Lung microvascular endothelial cell (primary cell): ENCODE measurements around the gene SLC38A4. TPM values are rescaled to one million over a fixed set of nuclear protein-coding genes. Genes with fewer than 3 reads are reported as not detected.

Experiments used
- DNase-seq, 2 donors: peaks; one replicate each; pipeline versions ENCODE4 v3.0.0 to v3.0.0-alpha.2; 2010; ENCODE audit warnings: low read depth in 2 of 2
- total RNA-seq: library from RNA; depleted of rRNA; stranded (reverse); fragments of >200 nt; gene quantifications from 2 replicates; pipeline ENCODE4 v1.2.1, GENCODE V29; 2014

SLC38A4 gene
- total RNA-seq, 1 donor from 2014 or later = 1.6 TPM

DNA sequence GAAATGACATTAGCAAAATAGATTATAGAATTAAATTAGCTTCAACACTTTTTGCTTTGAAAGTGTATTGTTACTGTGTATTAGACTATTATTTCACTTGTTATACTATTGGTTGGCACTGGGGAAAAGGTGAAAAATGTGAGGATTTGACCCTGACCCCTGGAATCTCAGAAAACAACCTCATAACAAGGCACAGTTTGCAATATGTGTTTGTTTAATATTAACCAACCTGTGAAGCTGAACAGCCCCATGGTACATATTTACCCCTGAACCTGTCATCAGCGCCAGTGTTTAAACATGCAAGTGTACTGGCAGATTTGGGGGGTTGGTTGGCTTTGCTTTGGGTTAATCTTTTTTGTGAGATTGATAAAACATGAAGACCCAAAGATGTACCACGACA, 11.7 kb downstream of the SLC38A4 start:
- DNase-seq = no peak

DNA sequence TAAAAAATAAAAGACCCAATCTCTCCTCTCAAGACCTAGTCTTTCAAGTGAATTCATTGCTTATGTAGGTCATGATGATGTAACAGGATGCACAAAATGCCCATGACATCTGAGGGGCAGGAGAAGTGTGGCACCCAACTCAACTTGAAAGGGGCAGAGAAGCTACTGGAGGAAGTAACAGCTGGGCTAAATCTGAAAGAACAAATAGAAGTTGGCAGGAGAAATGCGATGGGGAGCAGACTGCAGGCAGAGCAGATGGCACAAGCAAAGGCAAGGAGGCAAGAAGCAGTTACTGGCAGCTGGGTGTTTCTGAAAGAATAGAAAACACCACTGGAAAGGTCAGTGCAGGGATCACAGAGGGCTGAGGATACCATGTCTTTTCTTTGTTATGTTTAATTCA, 14.6 kb downstream of the SLC38A4 start:
- DNase-seq = no peak

DNA sequence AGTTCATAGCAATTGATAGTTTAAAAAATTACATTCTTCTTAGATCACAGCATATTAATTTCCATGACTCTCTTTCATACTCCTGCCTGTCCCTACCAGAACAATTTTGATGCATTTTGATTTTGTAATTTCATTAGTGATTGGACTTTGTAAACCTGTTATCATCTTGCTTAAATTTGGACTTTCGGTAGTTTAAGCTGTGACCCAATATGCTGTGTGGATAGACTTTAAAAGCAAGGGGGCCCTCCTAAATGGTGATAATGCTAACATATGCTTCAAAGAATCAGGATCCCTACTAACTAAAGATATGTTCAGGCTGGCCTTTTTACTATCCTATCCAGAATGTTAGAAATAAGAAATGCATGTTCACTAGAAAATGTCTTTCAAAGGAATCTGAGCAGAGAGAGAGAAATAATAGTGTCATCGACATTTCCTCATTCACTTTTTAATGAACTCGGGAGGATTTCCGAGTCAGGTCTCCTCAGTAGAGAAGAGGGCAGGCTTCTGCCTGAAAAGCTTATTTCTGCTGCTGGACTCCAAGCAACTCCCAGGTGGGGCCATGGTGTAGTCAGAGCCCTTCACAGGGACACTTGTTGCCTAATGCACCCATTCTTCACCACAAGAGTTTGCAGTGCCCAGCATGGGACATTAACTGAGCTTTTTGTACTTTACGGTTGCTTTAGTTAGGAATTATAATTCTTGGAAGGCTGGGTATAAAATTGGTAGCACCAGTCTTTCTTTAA, 16.7 kb downstream of the SLC38A4 start:
- no peak for DNase-seq

DNA sequence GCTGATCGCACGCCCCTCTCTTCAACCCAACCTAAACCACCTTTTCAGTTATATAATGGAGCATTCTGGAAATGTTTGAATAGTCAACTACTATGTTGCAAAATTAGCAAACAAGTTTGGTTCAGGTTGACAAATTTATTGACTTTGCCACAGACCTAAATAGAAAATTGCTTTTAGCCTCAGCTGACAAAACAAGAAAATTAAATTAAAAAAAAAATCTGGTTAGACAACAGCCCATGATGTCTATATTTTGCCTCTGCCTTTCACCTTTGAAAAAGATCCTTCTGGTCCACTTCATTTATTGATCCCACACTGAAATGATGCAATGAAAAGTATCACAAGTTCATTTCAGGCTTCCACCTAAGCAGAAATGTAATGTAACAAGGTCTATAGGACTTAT, 17.5 kb downstream of the SLC38A4 start:
- DNase-seq = no peak

DNA sequence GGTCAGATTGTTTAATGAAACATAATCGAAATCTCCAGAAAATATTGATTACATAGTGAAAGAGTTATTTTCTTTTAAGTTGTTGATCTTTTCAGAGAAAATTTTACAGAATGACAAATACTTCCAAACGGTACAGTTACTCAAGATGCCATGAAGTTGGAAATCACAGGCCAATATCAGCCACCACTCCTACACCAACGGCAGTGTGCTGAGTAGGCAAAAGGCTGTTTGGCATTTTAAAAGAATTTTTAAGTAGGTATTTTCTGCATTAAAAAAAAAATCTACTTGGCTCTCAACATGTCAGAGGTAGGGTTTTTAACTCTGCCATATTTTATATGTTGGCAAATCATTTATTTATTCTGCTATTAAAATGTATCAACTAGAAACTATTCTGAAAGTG, 21.7 kb downstream of the SLC38A4 start:
- no peak for DNase-seq

DNA sequence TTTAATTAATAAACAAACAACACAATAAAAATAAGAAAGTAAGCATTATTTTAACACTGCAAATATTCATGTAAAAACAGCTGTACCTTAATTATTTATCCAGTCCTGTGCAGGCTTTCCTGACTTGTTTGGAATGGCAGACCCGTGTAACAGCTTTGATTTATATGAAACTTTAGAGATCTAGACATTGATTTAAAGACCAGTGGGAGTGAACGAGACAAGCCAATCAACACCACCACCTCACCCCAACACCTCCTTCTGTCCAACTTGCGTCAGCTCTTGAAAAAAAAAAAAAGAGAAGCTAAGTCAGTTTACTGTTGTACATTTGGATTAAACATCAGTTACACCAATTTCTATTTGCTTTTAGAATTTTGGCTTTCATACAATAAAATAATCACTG, 22.3 kb downstream of the SLC38A4 start:
- no peak for DNase-seq

DNA sequence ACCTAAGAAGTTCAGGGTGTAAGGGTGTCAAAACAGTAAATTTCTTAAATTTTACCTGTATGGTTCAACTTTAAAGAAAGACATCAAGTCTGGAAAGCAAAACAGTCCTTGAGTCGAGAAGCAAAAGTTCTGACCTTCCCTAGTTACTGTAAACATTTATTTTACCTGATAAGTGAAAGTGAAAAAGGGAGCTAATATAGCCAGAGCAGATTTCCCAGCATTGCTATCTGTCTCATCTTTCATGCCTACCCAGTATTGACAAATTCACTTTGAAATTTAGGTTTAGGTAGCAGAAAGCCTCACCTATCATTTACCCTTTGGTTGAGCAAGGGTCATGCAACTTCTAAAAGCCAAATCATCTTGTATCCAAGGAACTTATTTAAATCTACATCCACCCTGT, 24.5 kb downstream of the SLC38A4 start:
- no peak for DNase-seq

DNA sequence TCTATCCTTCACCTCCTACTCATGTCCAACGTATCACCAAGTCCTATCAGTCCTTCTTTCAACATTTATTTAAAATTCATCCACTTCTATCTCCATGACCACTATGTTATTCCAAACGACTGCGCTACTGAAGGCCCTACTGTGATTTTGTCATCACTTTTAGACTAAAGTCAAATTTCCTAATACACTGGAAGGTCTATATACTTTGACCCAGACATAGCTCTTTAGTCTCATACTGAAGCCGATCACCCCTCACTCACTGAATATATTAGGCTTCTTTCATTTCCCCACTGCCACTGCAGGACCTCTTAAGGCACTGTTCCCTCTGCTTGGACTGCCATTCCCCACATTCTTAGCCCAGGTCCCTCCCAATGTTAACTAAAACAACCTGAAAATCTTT, 25.6 kb downstream of the SLC38A4 start:
- DNase-seq = no peak

DNA sequence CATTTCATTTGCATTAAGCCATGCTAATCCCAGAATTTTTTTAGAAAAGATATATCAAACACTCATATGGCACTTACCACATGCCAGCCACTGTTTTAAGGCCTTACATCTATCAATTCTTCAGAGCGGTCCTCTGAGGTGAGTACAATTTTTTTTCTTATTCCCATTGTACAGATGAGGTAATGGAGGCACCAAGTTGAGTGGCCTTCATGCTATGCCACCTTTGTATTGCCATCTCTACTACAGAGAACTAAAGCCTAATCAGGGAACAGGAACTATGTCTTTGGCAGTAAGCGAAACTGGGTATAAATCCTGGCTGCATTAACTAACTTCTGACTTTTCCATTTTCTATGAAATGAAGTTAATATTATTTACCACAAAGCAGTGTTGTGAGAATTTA, 27.1 kb downstream of the SLC38A4 start:
- DNase-seq = no peak

DNA sequence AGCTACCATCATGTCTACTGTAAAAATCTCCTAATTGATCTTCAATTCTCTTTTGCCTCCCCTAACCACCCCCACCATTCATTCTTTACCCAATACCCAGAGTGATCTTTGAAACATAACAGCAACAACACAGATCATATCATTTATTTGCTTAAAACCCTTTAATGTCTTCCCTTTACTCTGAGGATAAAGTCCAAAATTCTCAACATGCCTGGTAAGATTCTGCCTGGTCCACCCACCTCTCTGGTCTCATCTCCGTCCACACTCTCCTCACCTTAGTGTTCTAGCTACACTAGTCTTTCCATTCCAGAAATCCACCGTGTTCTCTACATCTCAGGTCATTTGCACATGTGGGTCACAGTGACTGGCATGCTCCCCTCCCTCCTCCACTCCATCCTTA, 27.7 kb downstream of the SLC38A4 start:
- no peak for DNase-seq

DNA sequence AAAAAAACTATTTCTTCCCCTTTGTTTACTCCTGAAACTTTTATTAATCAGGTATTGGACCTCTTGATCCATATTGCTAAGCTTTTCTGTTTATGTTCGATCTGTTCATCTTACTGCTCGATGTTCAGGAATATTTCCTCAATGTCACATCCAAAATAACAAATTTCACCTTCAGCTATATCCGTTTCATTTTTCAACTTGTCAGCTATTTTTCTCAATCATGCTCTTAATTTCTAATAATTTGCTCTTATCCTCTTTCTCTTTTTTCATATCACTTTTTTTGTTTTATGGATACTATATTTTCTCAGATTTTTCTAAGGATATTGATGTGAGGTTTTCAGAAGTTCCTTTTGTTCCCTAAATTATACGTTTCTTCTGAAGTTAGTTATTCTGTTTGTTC, 29.8 kb downstream of the SLC38A4 start:
- DNase-seq = no peak

DNA sequence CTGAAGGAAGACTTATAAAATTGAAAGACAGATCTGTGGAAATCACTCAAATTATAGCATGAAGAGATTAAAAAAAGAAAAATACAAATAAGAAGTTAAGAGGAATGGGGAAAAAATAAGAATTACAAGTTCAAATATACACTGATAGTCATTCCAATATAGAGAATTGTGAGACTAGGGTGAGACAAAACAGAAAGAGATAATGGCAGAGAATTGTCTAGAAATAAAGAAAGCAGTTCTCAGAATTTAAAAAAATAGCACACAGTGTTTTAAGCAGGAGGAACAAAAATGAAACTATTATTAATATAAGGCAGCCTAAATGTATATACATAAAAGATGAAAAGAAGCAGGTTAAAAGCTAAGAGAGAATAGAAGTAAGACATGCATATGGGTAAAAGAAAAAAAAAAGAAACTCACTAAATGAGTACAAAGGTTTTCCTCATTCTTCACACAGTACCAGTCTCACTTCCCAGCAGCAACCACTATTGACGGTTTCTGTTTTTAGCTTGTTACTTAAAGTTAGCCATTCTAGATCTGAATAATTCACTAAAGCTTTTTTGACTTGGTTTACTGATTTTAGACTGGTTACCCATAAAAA, 31.1 kb downstream of the SLC38A4 start:
- no peak for DNase-seq

DNA sequence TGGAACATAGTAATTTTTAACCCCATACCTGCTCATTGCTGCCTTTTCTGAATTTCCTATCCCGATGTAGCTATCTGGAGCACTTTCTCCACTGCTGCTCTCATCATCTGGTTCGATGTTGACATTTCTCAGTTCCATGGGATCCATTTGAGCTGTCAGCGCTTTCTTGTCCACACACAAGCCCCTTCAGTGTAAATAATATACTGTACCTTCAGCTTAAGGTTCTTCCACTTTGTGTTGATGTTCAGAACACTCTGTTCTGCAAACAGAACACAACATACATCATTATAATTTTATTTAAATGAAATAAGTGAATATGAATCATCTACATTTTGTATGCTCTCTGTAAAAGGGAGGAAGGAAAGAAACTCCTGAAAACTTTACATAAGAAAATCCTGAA, 32.9 kb downstream of the SLC38A4 start:
- DNase-seq = no peak

DNA sequence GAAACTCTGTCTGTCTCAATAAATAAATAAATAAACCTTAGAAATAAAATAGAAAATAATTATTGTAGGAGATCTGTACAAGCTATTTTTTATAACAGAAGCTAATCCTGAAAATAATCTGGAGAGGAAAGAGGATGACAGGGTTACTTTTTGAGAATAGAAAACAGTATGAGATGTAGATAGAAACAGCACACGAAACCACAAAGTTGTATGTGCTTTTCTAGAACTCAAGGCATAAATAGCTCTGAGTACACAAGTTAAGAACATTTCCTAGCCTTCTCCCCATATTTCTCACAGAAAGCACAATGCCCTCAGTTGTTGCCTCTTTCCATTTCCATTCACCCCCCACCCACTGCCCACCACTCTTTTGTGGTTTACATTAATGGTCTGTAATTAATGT, 35.7 kb downstream of the SLC38A4 start:
- DNase-seq = no peak

DNA sequence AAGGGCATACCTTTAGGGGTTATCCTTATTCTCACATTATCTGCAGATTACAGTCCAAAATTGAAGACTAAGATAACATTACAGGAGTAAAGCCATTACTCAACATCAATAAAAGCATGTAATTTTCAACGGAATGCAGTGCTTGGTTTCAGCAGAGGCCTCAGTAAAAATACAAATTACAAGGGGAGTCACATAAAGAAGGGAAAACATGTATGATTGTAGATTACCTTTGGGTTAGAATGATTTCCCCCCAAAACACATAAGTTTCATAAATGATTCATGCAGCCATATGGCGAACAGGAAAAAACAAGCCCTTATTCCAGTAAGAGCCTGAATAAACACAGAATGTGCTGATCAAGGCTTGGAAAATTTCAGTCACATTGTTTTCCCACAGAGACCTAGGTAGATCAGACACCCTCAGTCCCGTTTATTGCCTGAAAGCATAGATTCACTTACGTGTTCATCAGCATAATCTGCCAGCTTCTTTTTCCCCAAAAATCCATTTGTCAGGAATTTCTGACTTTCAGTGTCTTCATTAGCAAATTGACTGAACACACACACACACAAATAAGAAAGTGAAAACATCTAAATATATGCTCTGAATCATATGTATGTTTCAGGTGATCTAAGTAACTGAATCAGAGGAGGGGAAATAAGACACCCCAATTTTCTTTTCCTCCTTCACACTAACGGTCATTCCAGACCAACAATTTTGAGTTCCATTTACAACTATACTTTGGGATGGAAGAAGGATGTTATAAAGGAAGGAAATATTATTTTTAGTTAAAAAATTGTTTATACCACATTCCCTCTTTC, 37.5 kb downstream of the SLC38A4 start:
- DNase-seq = peak; percentile 54 to 97

DNA sequence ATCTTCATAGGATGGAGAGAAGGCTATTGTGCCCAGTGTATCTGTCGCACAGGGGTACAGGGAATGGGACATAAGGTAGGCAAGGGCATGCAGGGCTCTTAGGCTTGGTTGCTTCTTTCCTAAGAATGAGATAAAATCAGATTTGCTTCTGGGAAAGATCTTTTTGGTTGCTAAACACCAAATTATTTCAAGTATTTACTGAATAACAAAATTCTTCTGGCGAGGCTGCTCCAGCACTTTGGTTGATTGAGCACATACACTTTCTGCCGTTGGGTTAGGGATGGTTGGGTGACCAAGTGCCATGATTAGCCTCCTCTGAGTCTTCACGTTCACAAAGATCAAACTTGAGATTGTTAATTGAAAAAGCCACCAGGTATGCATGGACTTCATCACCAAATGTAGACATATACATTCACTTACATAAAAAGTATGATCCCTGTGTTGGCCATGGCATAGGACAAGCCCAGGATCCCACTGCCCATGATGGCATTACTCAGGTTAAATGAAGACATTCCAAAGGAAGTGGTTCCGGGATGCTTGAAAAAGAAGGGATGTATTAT, 38.2 kb downstream of the SLC38A4 start:
- no peak for DNase-seq

DNA sequence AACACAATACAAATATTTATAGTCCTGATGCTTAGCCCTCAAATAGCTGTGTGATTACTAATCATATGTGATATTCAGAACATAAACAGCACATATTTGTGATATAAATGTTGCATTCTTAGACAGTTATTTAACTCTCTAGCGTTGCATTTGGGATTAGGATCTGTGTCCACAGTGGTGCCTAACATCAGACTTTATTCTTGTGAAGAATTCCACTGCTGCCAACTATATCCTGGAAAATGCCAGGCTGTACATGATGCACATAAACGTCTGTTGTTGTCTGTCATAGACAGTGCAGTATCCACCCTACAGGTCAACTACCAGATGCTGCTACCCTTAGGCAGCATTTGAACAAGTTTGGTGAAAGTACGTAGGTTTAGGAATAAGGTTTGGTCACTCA, 39.0 kb downstream of the SLC38A4 start:
- DNase-seq = peak; percentile 12 to 24

DNA sequence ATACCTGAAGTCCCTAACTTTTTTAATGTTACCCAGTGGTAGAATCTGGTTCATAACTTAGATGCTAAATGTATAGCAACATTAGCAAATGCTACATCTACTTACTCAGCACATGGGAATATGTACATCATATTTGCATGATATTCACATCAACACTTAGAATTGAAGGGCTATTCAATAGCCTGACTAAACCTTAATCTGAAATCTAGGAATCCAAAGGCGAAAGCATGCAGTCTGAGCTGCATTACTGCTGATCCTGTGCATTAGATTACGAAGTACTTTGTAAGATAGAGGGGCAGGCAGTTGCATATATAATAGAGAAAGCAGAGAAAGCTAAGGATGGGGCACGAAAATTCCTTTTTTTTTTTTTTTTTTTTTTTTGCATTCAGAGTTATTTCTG, 40.4 kb downstream of the SLC38A4 start:
- no peak for DNase-seq

DNA sequence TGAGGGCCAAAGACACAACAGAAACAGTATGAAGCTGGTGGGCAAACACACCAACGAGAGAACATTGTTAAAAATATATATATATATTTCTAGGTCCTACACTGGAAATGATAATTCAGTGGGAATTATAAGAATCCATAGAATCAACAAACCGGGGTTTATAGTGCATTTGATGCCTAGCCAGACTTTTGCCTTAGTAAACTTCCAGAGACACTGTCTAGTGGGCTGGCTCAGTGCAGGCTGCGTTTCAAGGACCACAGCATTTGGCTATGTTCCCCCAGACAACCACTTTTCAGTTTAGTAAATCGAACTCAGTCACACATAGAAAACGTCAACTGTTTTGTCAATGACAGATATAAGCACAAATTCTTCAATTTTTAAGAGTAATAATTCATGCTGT, 41.9 kb downstream of the SLC38A4 start:
- DNase-seq = no peak

DNA sequence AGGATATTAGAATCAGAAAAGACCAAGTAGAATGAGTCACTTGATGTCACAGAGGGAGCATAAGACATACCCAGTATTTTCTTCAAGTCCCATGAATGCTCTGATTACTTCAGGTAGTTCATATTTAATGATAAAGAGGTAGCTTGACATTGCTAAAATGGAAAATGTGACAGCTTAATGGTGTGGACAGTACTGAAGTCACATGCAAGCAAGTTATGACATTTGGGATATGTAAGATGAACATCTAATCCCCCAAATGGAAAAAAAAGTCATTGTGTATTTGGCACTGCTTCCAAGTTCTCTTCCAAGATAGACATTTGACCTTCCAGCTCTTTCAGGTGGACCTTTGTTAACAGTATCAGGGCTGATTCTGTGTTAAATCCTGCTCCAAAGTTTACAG, 45.9 kb downstream of the SLC38A4 start:
- DNase-seq = no peak

DNA sequence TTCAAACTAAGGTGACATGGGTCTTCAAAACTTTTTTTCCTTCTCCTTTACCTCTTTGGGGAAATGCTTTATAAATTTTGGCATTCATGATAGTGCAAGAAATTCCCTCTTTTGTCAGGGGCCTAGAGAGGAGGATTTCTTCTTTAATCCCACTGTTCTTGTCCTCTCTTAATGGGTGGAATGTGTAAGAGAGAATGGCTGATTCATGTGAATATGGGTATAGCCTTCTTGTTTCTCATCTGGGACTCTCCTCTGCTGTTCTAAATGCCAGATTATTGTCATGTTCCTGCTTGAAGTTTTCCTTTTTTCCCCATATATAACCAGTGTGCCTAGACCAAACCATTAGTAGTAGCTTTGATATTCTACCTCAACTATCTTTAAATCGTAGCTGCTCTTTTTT, 46.7 kb downstream of the SLC38A4 start:
- DNase-seq = no peak

DNA sequence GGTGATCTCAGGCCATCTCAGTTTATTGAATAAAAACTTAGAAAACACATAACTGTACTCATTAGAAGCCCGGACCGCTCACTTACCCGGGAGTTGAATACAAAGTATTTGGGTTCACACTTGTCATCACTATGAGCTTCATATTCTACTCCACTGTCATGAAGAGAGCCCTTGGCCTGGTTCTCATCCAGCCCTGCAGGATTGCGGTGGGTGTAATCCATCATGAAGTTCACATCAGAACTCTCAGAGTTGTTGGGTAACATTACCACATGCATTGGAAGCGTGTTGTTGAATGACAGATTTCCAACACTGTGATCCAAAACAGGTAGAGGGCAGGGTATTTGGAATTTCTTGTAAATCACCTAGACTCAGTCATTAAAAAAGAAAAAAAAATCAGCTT, 47.4 kb downstream of the SLC38A4 start:
- DNase-seq = no peak
